PC-9 (cell line): ENCODE measurements around the gene MACROD2.

Experiments
- CTCF ChIP-seq: fragments of 200-600 bp; sonication (generic); conservative IDR thresholded peaks from 2 replicates; pipeline ENCODE4 v1.6.1; 2017; ENCODE audit warnings: mixed run types, antibody characterized with exemption, mild to moderate bottlenecking, moderate library complexity
- EZH2 ChIP-seq: fragments of 200-600 bp; sonication (generic); IDR thresholded peaks from 2 replicates; pipeline ENCODE4 v1.8.0; 2017; ENCODE audit warnings: antibody characterized with exemption, low read depth

- TF ChIP-seq CTCF: no peak
- no peak for TF ChIP-seq EZH2
These were observed 212.3 kb downstream of the MACROD2 start for GRCh38 chr20:14207591-14207990.
